ENCODE measurements around the gene PACRG.

The PACRG gene

DNA sequence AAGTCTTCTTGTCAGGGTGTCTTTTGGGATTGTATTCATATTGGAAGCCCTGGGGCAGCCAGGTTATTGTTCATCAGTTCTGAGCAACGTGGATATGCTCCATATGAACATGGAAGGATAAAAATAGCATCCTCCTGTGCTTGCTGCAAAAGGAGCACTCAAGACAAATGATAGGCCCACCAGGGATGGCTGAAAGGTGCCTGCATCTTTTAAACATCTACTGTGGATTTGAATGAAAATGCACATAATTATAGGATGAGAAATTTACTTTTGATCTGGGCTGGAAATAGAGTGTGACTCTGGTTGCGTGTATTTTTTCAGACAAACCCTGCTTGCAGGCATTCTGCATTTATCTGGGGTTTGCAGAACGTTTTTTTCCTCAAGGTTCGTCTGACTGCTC is 299.1 kb downstream of the PACRG start:
- DNase-seq: no peak

DNA sequence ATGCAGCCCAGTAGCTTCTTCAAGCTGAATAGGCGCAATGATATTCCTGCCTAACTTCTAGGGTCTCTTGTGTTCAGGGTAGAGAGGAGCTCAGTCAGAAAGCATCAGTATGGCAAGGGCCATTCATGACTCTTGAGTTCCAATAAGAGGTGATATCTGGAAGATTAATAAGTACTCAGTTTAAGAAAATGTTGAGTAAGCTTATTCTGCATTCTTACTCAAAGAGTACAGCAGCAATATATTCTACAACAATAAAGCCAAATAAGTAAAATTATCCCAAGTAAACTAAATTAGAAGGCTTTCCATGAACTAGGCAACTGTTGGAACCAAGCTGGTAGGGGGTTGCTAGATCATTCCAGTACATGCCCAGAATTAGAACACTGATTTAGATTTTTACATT is 303.2 kb downstream of the PACRG start:
- DNase-seq: no peak

DNA sequence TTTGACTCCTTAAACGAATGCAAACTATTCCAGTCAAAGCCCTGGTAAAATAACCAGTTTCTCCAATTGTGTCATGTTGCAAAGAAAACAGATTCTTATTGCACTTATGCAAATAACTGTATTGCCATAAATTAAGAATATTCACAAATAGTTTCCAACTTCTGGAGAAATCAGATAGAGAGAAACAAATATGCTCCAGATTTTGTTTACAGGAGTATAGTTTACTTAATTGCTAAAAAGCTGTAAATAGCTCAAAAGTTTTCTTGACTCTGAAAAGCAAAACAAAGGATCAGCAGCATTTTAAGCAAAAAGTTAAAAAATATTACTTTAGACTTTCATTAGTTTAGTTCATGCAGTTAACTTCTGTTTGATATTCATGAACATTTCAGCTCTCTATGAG is 304.2 kb downstream of the PACRG start:
- DNase-seq: no peak

- DNase-seq: no peak
Observed at GRCh38 chr6:163036160-163036645, 308.4 kb downstream of the PACRG start.

- no peak for DNase-seq
Observed at GRCh38 chr6:163038317-163038716, 310.5 kb downstream of the PACRG start.

GRCh38 chr6:163048345-163048744 is 320.6 kb downstream of the PACRG start:
- no peak for DNase-seq

GRCh38 chr6:163053667-163054344 is 326.0 kb downstream of the PACRG start:
- DNase-seq: no peak

GRCh38 chr6:163054641-163055040 is 326.9 kb downstream of the PACRG start:
- DNase-seq: no peak

DNA sequence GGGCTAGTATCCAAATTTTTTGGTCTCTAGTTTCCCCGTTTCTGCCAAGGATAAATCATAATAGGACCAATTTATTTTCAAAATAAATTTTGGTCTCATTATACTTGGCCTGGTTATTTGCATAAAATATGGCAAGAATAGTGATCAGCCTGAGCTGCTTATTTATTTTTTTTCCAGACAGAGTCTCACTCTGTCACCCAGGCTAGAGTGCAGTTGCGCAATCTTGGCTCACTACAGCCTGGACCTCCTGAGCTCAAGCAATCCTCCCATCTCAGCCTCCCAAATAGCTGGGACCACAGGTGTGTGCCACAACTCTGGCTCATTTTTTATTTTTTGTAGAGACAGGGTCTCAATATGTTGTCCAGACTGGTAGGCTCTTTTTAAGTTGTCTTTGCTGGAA is 329.5 kb downstream of the PACRG start:
- DNase-seq: no peak

DNA sequence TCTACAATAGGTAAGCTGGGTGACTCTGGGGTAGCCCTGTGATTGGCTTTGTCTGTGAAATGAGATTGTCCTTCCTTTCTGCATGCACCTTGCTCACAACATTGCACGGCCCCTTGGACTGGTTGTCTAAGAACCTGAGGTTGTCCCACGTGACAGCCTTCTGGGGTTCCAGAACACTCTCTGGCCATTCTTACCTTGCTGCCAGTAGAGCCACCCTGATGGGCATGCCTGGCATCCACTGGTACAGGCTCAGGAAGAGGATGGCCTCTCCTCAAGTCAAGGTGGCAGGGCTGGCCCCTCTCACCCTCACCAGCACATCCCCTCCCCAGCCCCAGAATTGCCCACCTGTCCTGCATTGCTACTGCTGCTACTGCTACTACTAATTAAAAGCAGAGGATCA is 335.0 kb downstream of the PACRG start:
- no peak for DNase-seq

- no peak for DNase-seq
Observed at GRCh38 chr6:163063561-163063960, 335.8 kb downstream of the PACRG start.

DNA sequence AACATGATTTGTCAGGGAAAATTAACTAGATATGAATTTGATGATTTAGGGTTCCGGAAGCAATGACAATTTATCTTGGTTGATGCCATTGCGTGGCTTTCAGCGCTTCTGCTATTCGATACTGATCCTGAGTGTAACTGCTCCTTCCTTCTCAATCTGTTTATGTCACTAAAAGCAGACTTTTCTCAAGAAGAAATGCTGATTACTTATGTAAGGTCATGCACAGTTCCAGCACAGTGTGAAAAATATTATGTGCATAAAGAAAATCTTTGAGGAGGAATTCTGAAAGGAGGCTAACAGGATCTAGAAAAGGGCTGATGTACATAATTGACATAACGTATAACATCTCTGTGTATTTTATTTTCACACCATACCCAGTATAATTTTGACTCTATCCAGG is 336.6 kb downstream of the PACRG start:
- DNase-seq: no peak

DNA sequence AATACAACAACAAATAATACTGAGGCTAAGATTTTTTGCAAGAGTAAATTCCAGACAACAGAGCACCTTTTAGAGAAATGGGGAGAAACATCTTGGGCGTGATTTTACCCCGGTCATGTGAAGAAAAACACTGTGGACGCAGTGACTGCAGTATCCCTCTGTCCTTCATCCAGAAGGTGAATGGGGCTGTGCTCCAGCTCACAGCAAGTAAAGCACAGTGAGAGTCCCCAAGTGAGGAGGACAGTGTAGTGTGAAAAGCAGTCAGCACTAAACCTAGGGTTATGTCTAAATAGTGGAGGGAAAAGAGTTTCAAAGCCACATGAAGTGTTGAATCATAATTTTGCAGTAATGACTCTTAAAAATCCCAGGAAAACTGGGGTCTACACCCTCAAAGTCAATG is 338.4 kb downstream of the PACRG start:
- no peak for DNase-seq

DNA sequence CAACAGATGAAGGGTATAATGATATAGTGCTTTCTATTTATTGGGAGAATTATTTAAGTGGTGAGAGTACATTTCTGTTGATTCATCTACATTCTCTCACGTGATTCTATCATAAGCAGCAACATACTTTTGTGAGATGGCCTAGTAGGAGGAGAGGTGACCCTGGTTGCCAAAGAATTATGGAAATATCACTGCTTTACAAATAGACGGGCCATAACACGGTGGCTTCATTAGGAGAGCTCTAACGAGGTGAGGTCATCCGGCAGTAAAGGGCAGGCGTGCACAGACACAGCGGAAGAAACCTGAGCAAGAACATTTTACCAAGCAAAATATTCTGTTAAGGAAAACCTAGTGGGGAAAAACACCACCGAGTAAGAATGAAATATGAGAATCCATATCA is 349.4 kb downstream of the PACRG start:
- DNase-seq: no peak

GRCh38 chr6:163078712-163079111 is 350.9 kb downstream of the PACRG start:
- no peak for DNase-seq

GRCh38 chr6:163080228-163080627 is 352.5 kb downstream of the PACRG start:
- no peak for DNase-seq

DNA sequence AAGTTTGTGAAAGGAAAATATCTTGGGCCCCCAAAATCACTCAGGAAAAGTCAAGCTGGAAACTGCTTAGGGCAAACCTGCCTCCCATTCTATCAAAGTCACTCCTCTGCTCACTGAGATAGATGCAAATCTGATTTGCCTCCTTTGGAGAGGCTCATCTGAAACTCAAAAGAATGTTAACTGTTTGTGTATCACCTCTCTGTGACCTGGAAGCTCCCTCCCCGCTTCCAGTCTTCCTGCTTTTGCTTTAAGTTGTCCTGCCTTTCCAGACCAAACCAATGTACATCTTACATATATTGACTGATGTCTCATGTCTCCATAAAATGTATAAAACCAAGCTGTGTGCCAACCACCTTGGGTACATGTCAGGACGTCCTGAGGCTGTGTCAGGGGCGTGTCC is 355.4 kb downstream of the PACRG start:
- no peak for DNase-seq

DNA sequence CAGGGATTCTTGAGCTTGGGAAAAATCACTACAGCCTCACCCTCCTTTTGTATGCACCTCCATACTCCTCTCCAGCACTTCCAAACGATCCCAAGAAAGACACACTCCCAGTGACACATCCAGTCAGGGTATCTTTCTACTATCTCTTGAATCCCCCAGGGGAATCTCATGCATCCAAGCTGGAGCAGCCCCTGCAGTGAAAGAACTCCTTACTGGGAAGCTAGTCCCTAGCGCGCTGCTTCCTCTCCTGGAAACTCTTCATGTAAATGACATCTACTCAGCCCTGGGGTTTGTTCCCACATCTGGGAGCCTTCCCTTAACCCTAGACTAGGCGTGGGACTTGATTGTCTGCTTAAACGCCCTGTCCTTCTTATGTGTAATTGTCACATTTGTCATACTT is 357.7 kb downstream of the PACRG start:
- no peak for DNase-seq

DNA sequence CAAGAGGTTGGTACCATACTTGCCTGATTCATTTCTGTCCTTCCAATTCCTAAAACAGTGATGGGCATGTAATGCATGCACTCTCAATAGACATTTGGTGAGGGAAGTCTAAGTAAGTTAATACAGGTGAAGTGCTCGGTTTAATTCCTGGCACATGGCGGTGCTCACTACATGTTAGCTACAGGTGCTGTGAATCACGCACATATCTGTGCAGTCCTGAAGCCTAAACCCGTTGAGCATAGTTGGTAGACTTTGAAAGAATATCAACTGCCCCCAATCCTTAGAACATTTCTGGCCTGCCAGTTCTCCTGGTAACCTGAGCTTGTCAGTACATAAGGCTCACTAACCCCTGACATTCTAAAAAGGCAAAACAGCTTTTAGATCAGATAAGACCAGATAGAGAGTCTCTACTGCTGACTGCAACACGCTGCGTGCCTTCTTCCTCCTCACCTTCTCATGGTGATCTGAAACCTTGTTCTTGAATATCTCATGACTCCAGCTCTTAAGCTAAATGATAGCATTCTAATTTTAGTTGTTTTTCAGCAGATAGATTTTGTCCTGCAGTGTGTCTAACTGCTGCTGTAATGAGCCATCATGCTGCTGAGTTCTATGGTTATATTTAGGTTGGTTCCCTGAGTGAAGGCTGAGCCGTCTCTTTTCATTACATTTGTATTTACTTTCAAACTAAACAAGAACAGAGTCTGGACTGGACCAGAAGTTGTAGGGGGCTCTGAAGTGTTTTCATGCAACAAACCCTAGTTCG is 358.3 kb downstream of the PACRG start:
- DNase-seq: no peak

- DNase-seq: no peak
Observed at GRCh38 chr6:163086624-163086920, 358.8 kb downstream of the PACRG start.

GRCh38 chr6:163087981-163088380 is 360.2 kb downstream of the PACRG start:
- no peak for DNase-seq

DNA sequence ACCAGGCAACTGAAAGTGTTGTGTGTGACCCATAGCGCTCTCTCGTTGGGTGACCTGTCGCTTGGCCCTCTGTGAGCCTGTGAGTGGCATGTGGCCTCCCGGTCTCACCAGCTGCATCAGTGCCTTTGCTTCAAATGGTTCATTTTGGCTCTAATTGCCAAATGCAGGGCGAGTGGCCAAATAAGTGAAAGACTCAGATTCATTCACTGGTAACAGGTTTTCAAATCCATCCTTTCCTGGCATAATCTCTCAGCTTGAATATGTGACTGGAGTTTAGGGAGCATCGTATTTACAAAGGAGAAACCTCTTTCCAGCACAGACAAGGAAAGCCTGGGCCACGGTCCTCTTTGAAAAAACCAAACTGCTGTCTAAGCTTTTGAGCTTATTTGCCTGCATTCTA is 365.1 kb downstream of the PACRG start:
- no peak for DNase-seq

DNA sequence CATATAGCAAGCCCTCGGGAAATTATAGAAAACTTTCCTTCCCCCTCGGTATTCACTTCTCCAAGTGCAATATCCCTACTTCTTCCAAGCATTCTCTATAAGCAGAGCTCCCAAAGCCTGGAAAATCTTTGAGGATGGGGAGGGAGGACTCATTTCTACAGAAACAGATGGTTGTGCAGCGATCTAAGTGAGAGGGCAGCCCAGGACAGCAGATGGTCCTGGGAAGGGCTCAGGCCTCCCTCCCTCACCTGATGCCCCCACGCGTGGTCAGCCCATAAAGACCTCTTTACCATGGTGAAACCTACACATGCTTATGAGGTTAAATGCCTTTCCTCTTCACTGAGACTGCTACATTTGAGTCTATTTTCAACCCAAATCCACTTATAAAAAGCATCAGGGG is 367.1 kb downstream of the PACRG start:
- no peak for DNase-seq

DNA sequence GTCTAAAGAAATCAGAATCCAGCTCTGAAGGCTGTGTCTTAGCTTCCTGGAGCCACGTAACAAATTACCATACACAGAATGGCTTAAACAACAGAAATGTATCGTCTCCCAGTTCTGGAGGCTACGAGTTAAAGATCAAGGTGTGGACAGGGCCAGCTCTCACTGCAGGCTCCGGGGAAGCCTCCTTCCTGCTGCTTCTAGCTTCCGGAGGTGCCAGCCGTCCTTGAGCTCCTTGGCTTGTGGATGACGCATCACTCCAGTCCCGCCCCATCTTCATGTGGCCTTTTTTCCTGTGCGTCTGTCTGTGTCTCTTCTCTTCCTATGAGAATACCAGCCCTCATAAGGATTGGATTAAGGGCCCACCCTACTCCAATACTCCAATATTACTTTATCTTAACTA is 367.6 kb downstream of the PACRG start:
- no peak for DNase-seq
